Endodermal cell (in vitro differentiated cells): ENCODE results near the gene UMODL1. TPM values are rescaled to one million over a fixed set of nuclear protein-coding genes. Genes with fewer than 3 reads are reported as not detected.

Experiments used
- DNase-seq: peaks from one replicate; pipeline ENCODE4 v3.0.0-alpha.2; 2017
- H3K27ac ChIP-seq: 2 replicates; pipeline ENCODE4 v1.5.1; 2013; ENCODE audit warnings: mild to moderate bottlenecking, low read depth, low read length, moderate library complexity
- H3K27me3 ChIP-seq: 2 replicates; pipeline ENCODE4 v1.6.1; 2013; ENCODE audit warnings: mild to moderate bottlenecking, low read length, moderate library complexity; ENCODE audit not compliant: insufficient read depth, control insufficient read depth, poor library complexity, severe bottlenecking
- H3K36me3 ChIP-seq: 2 replicates; pipeline ENCODE4 v1.7.0; 2013; ENCODE audit warnings: mild to moderate bottlenecking, low read length, moderate library complexity; ENCODE audit not compliant: control insufficient read depth, insufficient read depth
- H3K4me1 ChIP-seq: one replicate; pipeline ENCODE4 v1.7.0; 2013; ENCODE audit warnings: low read length; ENCODE audit not compliant: control insufficient read depth, insufficient read depth
- H3K4me3 ChIP-seq: 2 replicates; pipeline ENCODE4 v1.5.1; 2013; ENCODE audit warnings: mild to moderate bottlenecking, low read length, moderate library complexity
- H3K9ac ChIP-seq: 2 replicates; pipeline ENCODE4 v1.6.1; 2013; ENCODE audit warnings: mild to moderate bottlenecking, low read length, moderate library complexity; ENCODE audit not compliant: poor library complexity, severe bottlenecking; ENCODE audit errors: extremely low read depth
- H3K9me3 ChIP-seq: 2 replicates; pipeline ENCODE4 v1.6.1; 2013; ENCODE audit warnings: mild to moderate bottlenecking, low read length, moderate library complexity; ENCODE audit not compliant: control insufficient read depth
- H3K27ac Mint-ChIP-seq: 2 replicates; pipeline ENCODE4 v1.8.0; 2020; ENCODE audit warnings: mixed read lengths
- H3K27me3 Mint-ChIP-seq: 2 replicates; pipeline ENCODE4 v1.8.0; 2021; ENCODE audit warnings: mild to moderate bottlenecking, mixed read lengths; ENCODE audit not compliant: insufficient read depth
- H3K36me3 Mint-ChIP-seq: 2 replicates; pipeline ENCODE4 v1.8.0; 2020; ENCODE audit warnings: low read depth, mixed read lengths
- H3K4me1 Mint-ChIP-seq: 2 replicates; pipeline ENCODE4 v1.8.0; 2020; ENCODE audit warnings: mixed read lengths
- H3K4me3 Mint-ChIP-seq: 2 replicates; pipeline ENCODE4 v1.8.0; 2020; ENCODE audit warnings: mild to moderate bottlenecking, moderate library complexity, mixed read lengths
- H3K9me3 Mint-ChIP-seq: 2 replicates; pipeline ENCODE4 v1.8.0; 2020; ENCODE audit warnings: mild to moderate bottlenecking, mixed read lengths
- WGBS, 2 experiments: methylation state at CpG; one replicate each; pipeline versions ENCODE4 v1.1.5 to v1.1.7; 2013; ENCODE audit warnings: missing lambda C conversion rate in 2 of 2, mixed read lengths in 1 of 2; ENCODE audit not compliant: insufficient coverage in 1 of 2, insufficient read length in 1 of 2; 5-methylcytosine and 5-hydroxymethylcytosine counted together
- total RNA-seq, 2 donors: library from RNA; stranded (reverse); fragmentation: NEBNext Ultra II Directional in 1 of 2; extraction: Animal tissue kit (Norgen Biotek cat#: 25700) in 1 of 2; gene quantifications; 2 replicates in 1 of 2; 3 replicates in 1 of 2; pipeline ENCODE4 v1.2.1, GENCODE V29; 2021
- TF ChIP-seq, protein P1 (sequence below): fragments of 200-600 bp; sonication (generic); conservative IDR thresholded peaks from 2 replicates; pipeline ENCODE4 v1.5.0; 2021; ENCODE audit warnings: antibody characterized with exemption, mild to moderate bottlenecking

The UMODL1 gene
- total RNA-seq, 2 donors from 2014 or later = 0.24 to 0.49 TPM

DNA sequence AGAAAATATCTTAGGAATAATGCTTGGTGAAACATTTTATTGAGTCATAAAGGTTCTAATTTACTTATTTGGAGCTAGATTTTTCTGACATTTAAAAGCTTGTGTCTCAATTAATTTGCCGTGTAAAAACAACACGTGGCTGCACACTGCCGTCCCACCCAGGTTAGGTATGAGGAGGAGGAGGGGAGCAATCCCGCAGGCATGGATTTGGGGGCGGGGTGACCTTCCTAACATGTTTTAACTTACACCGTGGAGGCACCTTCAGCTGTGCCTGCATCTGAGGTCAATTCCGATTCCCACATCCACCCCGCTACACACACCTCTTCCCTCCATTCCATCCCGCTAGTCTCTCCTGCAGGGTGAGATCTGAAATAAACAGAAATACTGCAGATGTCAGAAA is 28.5 kb upstream of the UMODL1 start:
- H3K9me3 ChIP-seq = no peaks in the 10 kb centered on the region
- no peaks in the 10 kb centered on the region for H3K36me3 ChIP-seq
- H3K27ac Mint-ChIP-seq = no peak overlapping the region
- peaks cover 2% of the 10 kb centered on the region for H3K4me1 Mint-ChIP-seq
- no peak overlapping the region for H3K27ac ChIP-seq
- 92 to 96% methylated on average over 7 to 9 of the region's 9 CpGs for WGBS, 2 experiments
- TF ChIP-seq, protein P1, sequence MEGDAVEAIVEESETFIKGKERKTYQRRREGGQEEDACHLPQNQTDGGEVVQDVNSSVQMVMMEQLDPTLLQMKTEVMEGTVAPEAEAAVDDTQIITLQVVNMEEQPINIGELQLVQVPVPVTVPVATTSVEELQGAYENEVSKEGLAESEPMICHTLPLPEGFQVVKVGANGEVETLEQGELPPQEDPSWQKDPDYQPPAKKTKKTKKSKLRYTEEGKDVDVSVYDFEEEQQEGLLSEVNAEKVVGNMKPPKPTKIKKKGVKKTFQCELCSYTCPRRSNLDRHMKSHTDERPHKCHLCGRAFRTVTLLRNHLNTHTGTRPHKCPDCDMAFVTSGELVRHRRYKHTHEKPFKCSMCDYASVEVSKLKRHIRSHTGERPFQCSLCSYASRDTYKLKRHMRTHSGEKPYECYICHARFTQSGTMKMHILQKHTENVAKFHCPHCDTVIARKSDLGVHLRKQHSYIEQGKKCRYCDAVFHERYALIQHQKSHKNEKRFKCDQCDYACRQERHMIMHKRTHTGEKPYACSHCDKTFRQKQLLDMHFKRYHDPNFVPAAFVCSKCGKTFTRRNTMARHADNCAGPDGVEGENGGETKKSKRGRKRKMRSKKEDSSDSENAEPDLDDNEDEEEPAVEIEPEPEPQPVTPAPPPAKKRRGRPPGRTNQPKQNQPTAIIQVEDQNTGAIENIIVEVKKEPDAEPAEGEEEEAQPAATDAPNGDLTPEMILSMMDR = no peak
- no peaks in the 10 kb centered on the region for H3K4me1 ChIP-seq
- H3K9me3 Mint-ChIP-seq = peaks cover 3% of the 10 kb centered on the region
- no peak overlapping the region for H3K4me3 ChIP-seq
- H3K4me3 Mint-ChIP-seq = no peak overlapping the region
- no peak overlapping the region for H3K9ac ChIP-seq
- H3K36me3 Mint-ChIP-seq = no peaks in the 10 kb centered on the region
- H3K27me3 ChIP-seq = no peaks in the 10 kb centered on the region
- no peaks in the 10 kb centered on the region for H3K27me3 Mint-ChIP-seq
- DNase-seq = no peak

DNA sequence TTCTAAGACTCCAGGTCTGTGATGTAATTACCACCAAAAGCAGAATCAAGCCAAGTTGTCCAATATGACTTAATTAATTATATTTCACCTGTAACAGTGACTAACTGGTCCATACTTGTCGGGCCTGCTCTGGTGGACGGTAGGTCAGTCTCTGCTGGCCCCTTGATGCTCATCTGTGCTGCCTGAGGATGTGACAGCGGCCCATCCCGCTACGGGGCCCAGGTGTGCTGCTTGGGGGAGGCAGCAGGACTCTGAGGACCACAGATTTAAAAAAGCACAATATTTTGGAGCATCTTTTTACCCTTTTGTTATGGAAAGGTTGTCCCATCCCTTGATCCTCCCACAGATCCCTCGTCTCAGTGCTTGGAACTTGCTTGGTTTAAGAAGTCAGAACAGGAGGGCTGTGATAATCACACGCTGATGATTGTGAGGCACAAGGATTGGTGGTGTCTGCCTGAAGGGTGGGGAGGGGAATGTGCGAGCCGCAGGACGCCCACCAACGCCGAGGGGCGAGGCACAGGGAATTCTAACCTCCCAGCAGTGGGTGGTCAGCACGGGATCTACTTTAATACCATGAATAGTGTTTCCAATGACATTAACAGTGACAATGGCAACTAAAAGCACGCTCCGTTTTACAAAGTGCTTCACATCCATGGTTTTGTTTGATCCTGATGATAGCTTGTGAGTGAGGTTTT is 27.8 kb upstream of the UMODL1 start:
- DNase-seq = no peak
- Histone ChIP-seq H3K27me3 (no peaks in the 10 kb centered on the region), H3K4me1 (no peaks in the 10 kb centered on the region), H3K9ac (no peak overlapping the region), H3K4me3 (no peak overlapping the region), H3K36me3 (no peaks in the 10 kb centered on the region), H3K27ac (no peak overlapping the region), H3K9me3 (no peaks in the 10 kb centered on the region)
- Mint-ChIP-seq H3K4me3 (no peak overlapping the region), H3K27ac (no peak overlapping the region), H3K4me1 (peaks cover 2% of the 10 kb centered on the region), H3K36me3 (no peaks in the 10 kb centered on the region), H3K9me3 (peaks cover 3% of the 10 kb centered on the region), H3K27me3 (no peaks in the 10 kb centered on the region)
- WGBS, 2 experiments = 89 to 93% methylated on average over 9 to 16 of the region's 16 CpGs
- TF ChIP-seq, protein P1 = no peak

DNA sequence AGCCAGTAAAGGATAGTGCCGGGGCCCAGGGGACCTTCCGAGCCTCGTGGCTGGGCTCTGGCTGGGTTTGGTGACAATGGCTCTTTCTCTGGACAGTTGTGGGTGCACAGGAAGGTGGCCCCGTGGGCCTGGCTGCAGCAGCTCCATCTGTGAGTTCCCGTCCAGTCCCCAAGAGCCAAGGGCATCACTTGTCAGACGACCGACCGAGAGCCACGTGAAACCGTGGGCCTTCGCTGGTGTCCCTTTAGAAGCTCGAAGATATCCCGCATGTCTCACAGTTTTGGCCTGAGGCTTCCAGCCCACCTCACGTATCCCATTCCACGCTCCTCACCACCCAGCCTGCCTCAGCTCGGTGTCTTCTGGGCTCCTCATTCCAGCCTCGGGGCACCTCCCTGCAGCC is 27.2 kb upstream of the UMODL1 start:
- TF ChIP-seq, protein P1 = no peak

More for the DNA sequence above, 27.2 kb upstream of the UMODL1 start:
- WGBS, 2 experiments = 96% methylated on average over 13 to 17 of the region's 17 CpGs
- no peaks in the 10 kb centered on the region for H3K27me3 ChIP-seq
- no peaks in the 10 kb centered on the region for H3K36me3 ChIP-seq
- H3K4me3 ChIP-seq = no peak overlapping the region
- no peaks in the 10 kb centered on the region for H3K4me1 ChIP-seq
- Mint-ChIP-seq H3K4me3 (no peak overlapping the region), H3K27me3 (no peaks in the 10 kb centered on the region), H3K4me1 (peaks cover 2% of the 10 kb centered on the region), H3K27ac (no peak overlapping the region), H3K36me3 (no peaks in the 10 kb centered on the region), H3K9me3 (no peaks in the 10 kb centered on the region)
- no peaks in the 10 kb centered on the region for H3K9me3 ChIP-seq
- DNase-seq = no peak
- no peak overlapping the region for H3K9ac ChIP-seq
- H3K27ac ChIP-seq = no peak overlapping the region
